ENCODE data around the gene SH3GLB1.

The SH3GLB1 gene

GRCh38 chr1:86774305-86775295 lies 70.2 kb downstream of the SH3GLB1 start:
- peak; percentile 94 for DNase-seq

- no peak for DNase-seq
Observed at GRCh38 chr1:86775395-86775794, 71.0 kb downstream of the SH3GLB1 start.

- no peak for DNase-seq
Observed at GRCh38 chr1:86776108-86776507, 71.7 kb downstream of the SH3GLB1 start.

DNA sequence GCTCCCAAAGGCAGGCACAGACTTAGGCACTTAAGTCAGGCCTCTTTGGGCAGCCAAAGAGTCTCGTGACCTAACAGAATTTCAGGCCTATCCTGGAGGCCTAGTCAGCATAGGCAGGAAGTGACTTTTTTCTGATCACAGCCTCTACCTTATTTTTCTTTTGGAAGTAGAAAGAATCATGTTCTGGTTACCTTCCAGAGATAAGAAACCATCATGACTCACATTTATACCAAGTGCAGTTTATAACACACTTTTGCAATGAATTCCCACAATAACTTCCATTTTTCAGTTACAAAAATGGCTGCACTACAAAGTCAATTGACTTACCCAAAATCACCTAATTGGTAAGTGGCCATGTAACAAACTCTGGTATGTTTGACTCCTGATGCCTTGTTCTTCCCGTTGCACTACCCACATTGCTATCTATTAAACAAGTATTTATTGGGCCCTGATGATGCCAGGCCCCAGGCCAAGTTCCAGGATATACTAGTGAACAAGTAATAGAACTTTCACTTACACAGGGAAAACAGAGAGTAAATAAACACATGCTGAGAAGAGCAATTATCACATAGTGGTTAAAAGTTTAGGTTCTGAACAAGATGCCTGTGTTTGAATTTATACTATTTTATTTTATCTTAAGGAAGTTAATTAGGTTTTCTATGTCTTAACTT lies 74.3 kb downstream of the SH3GLB1 start:
- DNase-seq: no peak

- no peak for DNase-seq
Observed at GRCh38 chr1:86779308-86780191, 75.2 kb downstream of the SH3GLB1 start.

- DNase-seq: no peak
Observed at GRCh38 chr1:86782482-86782881, 78.1 kb downstream of the SH3GLB1 start.

- no peak for DNase-seq
Observed at GRCh38 chr1:86787621-86788020, 83.2 kb downstream of the SH3GLB1 start.

DNA sequence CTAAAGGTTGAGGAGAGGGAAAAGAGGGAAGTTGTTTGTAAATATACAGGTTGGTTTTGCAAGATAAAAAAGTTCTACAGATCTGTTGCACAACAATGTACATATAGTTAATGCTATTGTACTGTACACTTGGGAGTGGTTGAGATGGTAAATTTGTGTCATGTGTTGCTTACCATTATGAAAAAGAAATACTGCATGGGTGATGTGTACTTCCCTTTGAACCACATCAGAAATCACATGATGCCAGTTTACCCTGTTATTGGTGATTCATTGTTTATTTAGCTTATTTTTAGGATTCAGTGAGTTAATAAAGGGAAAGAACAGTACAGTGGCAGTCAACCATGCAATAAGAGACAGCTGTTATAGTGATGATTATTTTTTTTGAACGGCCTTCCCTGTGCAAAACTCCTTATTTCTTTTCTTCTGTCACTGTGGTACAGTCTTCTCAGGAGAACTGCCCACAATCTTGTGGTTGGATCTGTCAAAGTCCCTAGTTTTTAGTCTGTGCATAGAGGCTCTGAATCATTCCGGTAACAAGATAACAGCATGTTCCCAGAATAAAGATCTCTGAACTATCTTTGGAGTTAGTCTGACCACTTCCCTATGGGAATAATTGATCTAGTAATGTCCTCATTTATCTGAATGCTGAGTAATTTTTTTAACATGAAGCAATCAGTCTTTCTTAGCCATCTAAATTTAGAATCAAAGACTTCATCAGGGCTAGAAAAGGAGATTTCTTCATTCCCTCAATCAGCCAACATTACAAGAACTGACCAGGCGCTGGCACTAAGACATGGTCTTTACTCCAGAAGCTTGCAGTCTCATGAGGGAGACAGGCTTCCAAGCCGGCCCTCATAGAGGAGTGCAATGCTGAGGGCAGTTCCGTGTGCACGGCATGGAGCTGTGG lies 84.2 kb downstream of the SH3GLB1 start:
- peak; percentile 9 for DNase-seq

GRCh38 chr1:86795316-86795715 lies 90.9 kb downstream of the SH3GLB1 start:
- DNase-seq: no peak

Measured in GF-D8 (cell line).